Posterior cingulate gyrus (tissue), 11 donors: Measurements from ENCODE around the gene SNED1.
A peak's percentile ranks its signal among the peaks of the same experiment; 100 is the strongest.

Source experiments
- DNase-seq, 10 donors: peaks; one replicate each; pipeline versions ENCODE4 v3.0.0 to v3.0.0-alpha.2; 2020 to 2021; ENCODE audit warnings: mixed read lengths in 3 of 10
- intact Hi-C: fragments of 100-400 bp; cut with DNase I; formaldehyde crosslinking; loops from one replicate; pipeline ENCODE4 v1.15.1; 2023

The SNED1 gene

GRCh38 chr2:240988571-240989271 lies 9.7 kb upstream of the SNED1 start:
- DNase-seq, result peak in 4 of 10 donors; percentile 5 to 46 (median 8)
- intact Hi-C loops, result no loop called here

- DNase-seq, result peak in 4 of 10 donors; percentile 9 to 82 (median 53)
- intact Hi-C loops, result no loop called here
These were observed 8.8 kb upstream of the SNED1 start for GRCh38 chr2:240989451-240990265.

- DNase-seq, result no peak
- intact Hi-C loops, result no loop called here
These were observed 8.2 kb upstream of the SNED1 start for GRCh38 chr2:240990266-240990529.

- DNase-seq, result peak in 2 of 10 donors; percentile 25 to 83
- intact Hi-C loops, result no loop called here
These were observed 7.6 kb upstream of the SNED1 start for GRCh38 chr2:240990726-240991377.

GRCh38 chr2:240991378-240992263 lies 6.8 kb upstream of the SNED1 start:
- DNase-seq, result peak in 9 of 10 donors; percentile 44 to 96 (median 80)
- intact Hi-C loops, result no loop called here

GRCh38 chr2:240992572-240993291 lies 5.7 kb upstream of the SNED1 start:
- intact Hi-C loops, result no loop called here
- DNase-seq, result peak in 7 of 10 donors; percentile 20 to 91 (median 63)

GRCh38 chr2:240993446-240994170 lies 4.8 kb upstream of the SNED1 start:
- intact Hi-C loops, result no loop called here
- DNase-seq, result peak in 3 of 10 donors; percentile 14 to 71 (median 69)

- intact Hi-C loops, result no loop called here
- DNase-seq, result peak in 2 of 10 donors; percentile 7 to 65
These were observed 4.1 kb upstream of the SNED1 start for GRCh38 chr2:240994171-240994896.

- peak in 4 of 10 donors; percentile 8 to 68 (median 44) for DNase-seq
- intact Hi-C loops, result no loop called here
These were observed 3.1 kb upstream of the SNED1 start for GRCh38 chr2:240995041-240996021.

GRCh38 chr2:240996161-240996833 lies 2.1 kb upstream of the SNED1 start:
- intact Hi-C loops, result no loop called here
- peak in 3 of 10 donors; percentile 15 to 68 (median 67) for DNase-seq

- intact Hi-C loops, result no loop called here
- peak in 2 of 10 donors; percentile 12 to 72 for DNase-seq
These were observed 1.6 kb upstream of the SNED1 start for GRCh38 chr2:240996834-240997140.

- DNase-seq, result peak in 3 of 10 donors; percentile 23 to 82 (median 75)
- intact Hi-C loops, result no loop called here
These were observed 1.1 kb upstream of the SNED1 start for GRCh38 chr2:240997141-240997855.

GRCh38 chr2:240998706-240998994 lies 232 bp downstream of the SNED1 start:
- DNase-seq, result peak in 1 of 10 donors; percentile 54
- intact Hi-C loops, result no loop called here

- peak in 4 of 10 donors; percentile 6 to 81 (median 53) for DNase-seq
- intact Hi-C loops, result no loop called here
These were observed 775 bp downstream of the SNED1 start for GRCh38 chr2:240998995-240999791.

GRCh38 chr2:240999873-241000541 lies 1.6 kb downstream of the SNED1 start:
- peak in 3 of 10 donors; percentile 6 to 82 (median 77) for DNase-seq
- intact Hi-C loops, result no loop called here
